HepG2 (cell line): ENCODE measurements around the gene ANKRD35. TPM values are rescaled to one million over a fixed set of nuclear protein-coding genes. Genes with fewer than 3 reads are reported as not detected.
A peak's percentile ranks its signal among the peaks of the same experiment; 100 is the strongest.

Experiments used
- CCAR2 ChIP-seq: fragments of 200-400 bp; formaldehyde crosslinking; optimal IDR thresholded peaks from 2 replicates; pipeline ENCODE3; 2018; ENCODE audit warnings: low read depth, mild to moderate bottlenecking, low read length, moderate library complexity
- CERS6 ChIP-seq: sonication (generic); formaldehyde crosslinking; IDR thresholded peaks from 2 replicates; pipeline ENCODE4 v1.5.0; 2020; ENCODE audit warnings: missing genetic modification reagents
- IKZF1 ChIP-seq: fragments of 450-650 bp; IDR thresholded peaks from 2 replicates; pipeline ENCODE4 v1.7.1; 2016
- PAX8 ChIP-seq: sonication (generic); formaldehyde crosslinking; IDR thresholded peaks from 2 replicates; pipeline ENCODE4 v1.8.0; 2022; ENCODE audit warnings: mild to moderate bottlenecking, missing genetic modification reagents, borderline replicate concordance
- PHF20 ChIP-seq: sonication (generic); formaldehyde crosslinking; IDR thresholded peaks from 2 replicates; pipeline ENCODE4 v1.5.0; 2020; ENCODE audit warnings: mild to moderate bottlenecking, missing genetic modification reagents
- PLSCR1 ChIP-seq: sonication (generic); formaldehyde crosslinking; IDR thresholded peaks from 2 replicates; pipeline ENCODE4 v1.5.0; 2020; ENCODE audit warnings: missing genetic modification reagents, mild to moderate bottlenecking, borderline replicate concordance
- POGK ChIP-seq: sonication (generic); formaldehyde crosslinking; conservative IDR thresholded peaks from 2 replicates; pipeline ENCODE4 v1.8.0; 2022; ENCODE audit warnings: mild to moderate bottlenecking, moderate library complexity, missing genetic modification reagents
- PTBP1 ChIP-seq: fragments of 200-400 bp; formaldehyde crosslinking; IDR thresholded peaks from 2 replicates; pipeline ENCODE4 v1.6.1; 2018; ENCODE audit warnings: low read length, low read depth; ENCODE audit not compliant: poor library complexity, severe bottlenecking
- SRSF9 ChIP-seq: fragments of 200-400 bp; formaldehyde crosslinking; IDR thresholded peaks from 2 replicates; pipeline ENCODE4 v1.6.1; 2018; ENCODE audit warnings: borderline replicate concordance, mild to moderate bottlenecking, low read depth, low read length; ENCODE audit not compliant: insufficient read depth, poor library complexity, severe bottlenecking
- THAP8 ChIP-seq: sonication (generic); formaldehyde crosslinking; IDR thresholded peaks from 2 replicates; pipeline ENCODE4 v1.5.1; 2020; ENCODE audit warnings: missing genetic modification reagents, mild to moderate bottlenecking, borderline replicate concordance
- ZBTB38 ChIP-seq: sonication (generic); formaldehyde crosslinking; IDR thresholded peaks from 2 replicates; pipeline ENCODE4 v1.5.1; 2020; ENCODE audit warnings: mild to moderate bottlenecking, missing genetic modification reagents
- ZBTB46 ChIP-seq: sonication (generic); formaldehyde crosslinking; IDR thresholded peaks from 2 replicates; pipeline ENCODE4 v1.4.0; 2020; ENCODE audit warnings: mild to moderate bottlenecking, missing genetic modification reagents, borderline replicate concordance
- ZMYM4 ChIP-seq: sonication (generic); formaldehyde crosslinking; IDR thresholded peaks from 2 replicates; pipeline ENCODE4 v1.8.1; 2023; ENCODE audit warnings: mild to moderate bottlenecking, missing genetic modification reagents
- ZNF136 ChIP-seq: sonication (generic); formaldehyde crosslinking; IDR thresholded peaks from 2 replicates; pipeline ENCODE4 v1.8.1; 2022; ENCODE audit warnings: low read depth, mild to moderate bottlenecking, moderate library complexity, missing genetic modification reagents
- ZNF329 ChIP-seq: sonication (generic); formaldehyde crosslinking; IDR thresholded peaks from 2 replicates; pipeline ENCODE4 v1.9.0; 2021; ENCODE audit warnings: low read depth, mild to moderate bottlenecking, missing genetic modification reagents
- ZNF382 ChIP-seq: sonication (generic); formaldehyde crosslinking; IDR thresholded peaks from 2 replicates; pipeline ENCODE4 v1.5.0; 2020; ENCODE audit warnings: missing genetic modification reagents, mild to moderate bottlenecking, borderline replicate concordance
- ZNF589 ChIP-seq: sonication (generic); formaldehyde crosslinking; conservative IDR thresholded peaks from 2 replicates; pipeline ENCODE4 v1.8.0; 2022; ENCODE audit warnings: mild to moderate bottlenecking, moderate library complexity, missing genetic modification reagents
- ZNF746 ChIP-seq: sonication (generic); formaldehyde crosslinking; IDR thresholded peaks from 2 replicates; pipeline ENCODE4 v1.8.0; 2022; ENCODE audit warnings: mild to moderate bottlenecking, missing genetic modification reagents
- ZNF883 ChIP-seq: sonication (generic); formaldehyde crosslinking; IDR thresholded peaks from 2 replicates; pipeline ENCODE4 v1.5.1; 2020; ENCODE audit warnings: mild to moderate bottlenecking, missing genetic modification reagents; ENCODE audit errors: not compliant biosample characterization
- polyA plus RNA-seq, 8 experiments: library from polyadenylated mRNA; depleted of rRNA in 3 of 8; stranded (reverse) in 7 of 8; unstranded in 1 of 8; fragments of >200 nt; fragmentation: Illumina TruSeq in 4 of 8; extraction: Trizol in 4 of 8; gene quantifications; 2 replicates each; pipeline versions ENCODE4 v1.2.1 to v1.2.3, GENCODE V29; 2011 to 2016; ENCODE audit warnings: low read depth in 4 of 8, missing spikeins in 1 of 8, mixed read lengths in 1 of 8; ENCODE audit not compliant: insufficient read depth in 1 of 8
- total RNA-seq, 5 experiments: library from RNA; depleted of rRNA; stranded (reverse); fragments of >200 nt; fragmentation: Illumina TruSeq; extraction: Trizol; gene quantifications; 2 replicates each; pipeline ENCODE4 v1.2.3, GENCODE V29; 2016; ENCODE audit warnings: low read depth in 1 of 5
- TF ChIP-seq, protein P1 (sequence below): IDR thresholded peaks from 2 replicates; pipeline ENCODE4 v1.6.1; 2016

The ANKRD35 gene
- total and polyA plus RNA-seq, 2 of the 13 experiments (the other 11 are each of a cell fraction or from before 2014, with no cell fraction given): 0.02 TPM; not detected in 1

GRCh38 chr1:145927063-145927886, 41.6 kb upstream of the ANKRD35 start, which contains the start of gene RBM8A (continued):
- TF ChIP-seq PAX8 (CRISPR knock-in tag): no peak
- no peak; the same call in 1 of the 2 replicates for TF ChIP-seq POGK
- no peak for TF ChIP-seq THAP8 (CRISPR knock-in tag)
- peak; percentile 94 for TF ChIP-seq PHF20
- TF ChIP-seq CCAR2: no peak
- TF ChIP-seq PTBP1: no peak
- TF ChIP-seq ZNF382 (CRISPR knock-in tag): no peak
- TF ChIP-seq, protein P1, sequence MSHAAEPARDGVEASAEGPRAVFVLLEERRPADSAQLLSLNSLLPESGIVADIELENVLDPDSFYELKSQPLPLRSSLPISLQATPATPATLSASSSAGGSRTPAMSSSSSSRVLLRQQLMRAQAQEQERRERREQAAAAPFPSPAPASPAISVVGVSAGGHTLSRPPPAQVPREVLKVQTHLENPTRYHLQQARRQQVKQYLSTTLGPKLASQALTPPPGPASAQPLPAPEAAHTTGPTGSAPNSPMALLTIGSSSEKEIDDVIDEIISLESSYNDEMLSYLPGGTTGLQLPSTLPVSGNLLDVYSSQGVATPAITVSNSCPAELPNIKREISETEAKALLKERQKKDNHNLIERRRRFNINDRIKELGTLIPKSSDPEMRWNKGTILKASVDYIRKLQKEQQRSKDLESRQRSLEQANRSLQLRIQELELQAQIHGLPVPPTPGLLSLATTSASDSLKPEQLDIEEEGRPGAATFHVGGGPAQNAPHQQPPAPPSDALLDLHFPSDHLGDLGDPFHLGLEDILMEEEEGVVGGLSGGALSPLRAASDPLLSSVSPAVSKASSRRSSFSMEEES (CRISPR knock-in tag): no peak
- 0 out of 2 replicates have a peak, but pooled peaks have one; percentile 60 for TF ChIP-seq ZNF589 (CRISPR knock-in tag)
- TF ChIP-seq ZNF136: peak; percentile 77; the same call in 1 of the 2 replicates
- no peak for TF ChIP-seq CERS6 (CRISPR knock-in tag)
- TF ChIP-seq SRSF9: no peak
- TF ChIP-seq IKZF1: no peak
- peak; percentile 87 for TF ChIP-seq ZMYM4
- no peak for TF ChIP-seq ZNF329
- no peak for TF ChIP-seq ZNF746 (CRISPR knock-in tag)
- no peak for TF ChIP-seq ZBTB46 (CRISPR knock-in tag)
- TF ChIP-seq ZBTB38: peak; percentile 75; the same call in 1 of the 2 replicates
- peak; percentile 52 for TF ChIP-seq ZNF883
- TF ChIP-seq PLSCR1 (CRISPR knock-in tag): no peak
